Posterior cingulate gyrus (tissue), 11 donors: ENCODE measurements around the gene COQ7.

Source experiments
- DNase-seq, 10 donors: peaks; one replicate each; pipeline versions ENCODE4 v3.0.0 to v3.0.0-alpha.2; 2020 to 2021; ENCODE audit warnings: mixed read lengths in 3 of 10
- intact Hi-C: fragments of 100-400 bp; cut with DNase I; formaldehyde crosslinking; loops from one replicate; pipeline ENCODE4 v1.15.1; 2023

Gene COQ7

GRCh38 chr16:19109288-19109664, 41.9 kb downstream of the COQ7 start:
- DNase-seq: no peak
- intact Hi-C loops: no loop called here

DNA sequence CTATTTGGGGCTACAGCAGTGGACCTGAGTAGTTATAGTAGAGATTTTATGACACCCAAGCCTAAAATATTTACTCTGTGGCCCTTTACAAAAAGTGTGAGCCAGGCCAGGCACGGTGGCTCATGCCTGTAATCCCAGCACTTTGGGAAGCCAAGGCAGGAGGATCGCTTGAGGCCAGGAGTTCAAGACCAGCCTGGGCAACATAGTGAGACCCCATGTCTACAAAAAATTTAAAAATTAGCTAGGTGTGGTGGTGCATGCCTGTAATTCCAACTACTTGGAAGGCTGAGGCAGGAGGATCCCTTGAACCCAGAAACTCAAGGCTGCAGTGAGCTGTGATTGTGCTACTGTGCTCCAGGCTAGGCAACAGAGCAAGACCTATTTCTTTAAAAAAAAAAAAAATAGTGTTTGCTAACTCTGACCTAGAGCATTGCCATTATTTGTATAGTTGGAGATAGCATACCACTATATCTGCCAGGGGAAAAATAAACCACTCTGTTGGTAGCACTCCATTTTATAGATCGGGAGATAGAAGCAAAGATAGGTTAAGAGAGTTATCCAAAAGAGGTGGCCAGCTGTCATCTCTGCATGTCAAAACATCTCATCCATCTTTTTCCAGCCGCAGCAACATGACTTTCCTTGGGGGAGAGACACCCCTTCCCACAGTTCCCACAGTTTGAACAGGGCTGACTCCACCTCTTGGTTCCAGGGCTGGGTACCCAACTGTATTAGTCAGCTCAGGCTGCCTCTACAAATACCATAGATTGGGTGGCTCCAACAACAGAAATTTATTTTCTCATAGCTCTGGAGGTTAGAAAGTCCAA, 43.3 kb downstream of the COQ7 start:
- intact Hi-C loops: loop anchor here (10.0 kb wide), 1 partner anchor 54 kb away; the partner anchor contains the start of gene SYT17

DNA sequence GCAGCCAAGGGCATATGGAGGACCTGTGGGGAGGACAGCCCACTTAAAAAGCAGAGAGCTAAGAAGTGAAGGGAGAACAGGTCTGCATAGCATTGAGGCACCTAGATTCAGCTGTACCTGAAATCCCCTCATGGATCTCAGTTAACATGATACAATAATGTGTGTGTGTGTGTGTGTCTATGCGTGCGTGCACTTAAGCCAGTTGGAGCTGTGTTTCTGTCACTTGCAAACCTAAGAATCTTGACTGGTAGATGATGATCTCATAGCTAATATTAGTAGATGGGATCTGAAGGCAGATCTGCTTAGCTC, 44.6 kb downstream of the COQ7 start:
- no peak for DNase-seq
- intact Hi-C loops: loop anchor here (10.0 kb wide), 1 partner anchor 53 kb away; the partner anchor contains the start of gene SYT17

More for the DNA sequence above, 43.3 kb downstream of the COQ7 start:
- DNase-seq: no peak

DNA sequence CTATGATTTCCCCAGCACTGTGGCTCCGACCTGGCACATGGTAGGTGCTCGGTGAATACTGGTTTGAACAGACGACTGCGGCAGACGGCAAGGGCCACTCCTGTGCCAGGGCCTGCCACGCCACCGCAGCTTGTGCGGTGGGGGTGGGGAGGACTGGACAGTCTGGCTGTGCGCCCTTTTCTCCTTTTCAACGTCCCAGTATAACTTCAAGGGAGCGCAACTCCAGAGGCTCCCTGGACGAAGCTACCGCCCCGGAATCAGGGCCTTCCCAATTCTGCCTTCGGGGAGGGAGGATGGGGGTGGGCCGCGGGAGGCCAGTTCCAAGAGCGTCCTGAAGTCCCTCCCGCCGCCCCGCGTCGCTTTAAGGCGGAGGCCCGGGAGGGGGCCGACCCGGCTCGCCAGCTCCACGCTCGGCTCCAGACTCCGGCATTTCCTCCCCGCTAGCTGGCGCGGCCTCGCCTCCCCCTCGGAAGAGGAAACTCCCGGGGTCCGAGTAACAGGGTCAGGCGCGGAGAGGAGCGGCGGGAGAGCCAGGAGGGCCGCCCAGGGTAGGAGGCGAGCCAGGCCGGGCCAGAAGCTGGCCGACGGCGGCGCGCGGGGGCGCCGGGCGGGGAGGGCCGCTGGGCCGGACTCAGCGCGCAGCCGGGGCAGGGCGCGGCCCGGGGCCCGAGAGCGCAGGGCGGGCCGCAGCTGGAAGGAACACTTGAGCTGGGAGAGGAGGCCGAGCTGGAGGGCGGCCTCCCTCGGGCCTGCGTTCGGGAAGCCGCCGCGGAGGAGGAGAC, 46.4 kb downstream of the COQ7 start, which contains the start of gene ITPRIPL2:
Gene ITPRIPL2 (plus strand): TSS at position 388 of the 782 bp plus-strand sequence. CDS start 498 bp downstream, outside the sequence.
- peak; percentile 20 to 88 (median 37) for DNase-seq
- intact Hi-C loops: loop anchor here (10.0 kb wide), 1 partner anchor 51 kb away; the partner anchor contains the start of gene SYT17

- peak in 3 of 10 donors; percentile 13 to 71 (median 21) for DNase-seq
- intact Hi-C loops: loop anchor here (10.0 kb wide), 1 partner anchor 50 kb away; the partner anchor contains the start of gene SYT17
Observed at GRCh38 chr16:19114359-19115147, 47.1 kb downstream of the COQ7 start.

DNA sequence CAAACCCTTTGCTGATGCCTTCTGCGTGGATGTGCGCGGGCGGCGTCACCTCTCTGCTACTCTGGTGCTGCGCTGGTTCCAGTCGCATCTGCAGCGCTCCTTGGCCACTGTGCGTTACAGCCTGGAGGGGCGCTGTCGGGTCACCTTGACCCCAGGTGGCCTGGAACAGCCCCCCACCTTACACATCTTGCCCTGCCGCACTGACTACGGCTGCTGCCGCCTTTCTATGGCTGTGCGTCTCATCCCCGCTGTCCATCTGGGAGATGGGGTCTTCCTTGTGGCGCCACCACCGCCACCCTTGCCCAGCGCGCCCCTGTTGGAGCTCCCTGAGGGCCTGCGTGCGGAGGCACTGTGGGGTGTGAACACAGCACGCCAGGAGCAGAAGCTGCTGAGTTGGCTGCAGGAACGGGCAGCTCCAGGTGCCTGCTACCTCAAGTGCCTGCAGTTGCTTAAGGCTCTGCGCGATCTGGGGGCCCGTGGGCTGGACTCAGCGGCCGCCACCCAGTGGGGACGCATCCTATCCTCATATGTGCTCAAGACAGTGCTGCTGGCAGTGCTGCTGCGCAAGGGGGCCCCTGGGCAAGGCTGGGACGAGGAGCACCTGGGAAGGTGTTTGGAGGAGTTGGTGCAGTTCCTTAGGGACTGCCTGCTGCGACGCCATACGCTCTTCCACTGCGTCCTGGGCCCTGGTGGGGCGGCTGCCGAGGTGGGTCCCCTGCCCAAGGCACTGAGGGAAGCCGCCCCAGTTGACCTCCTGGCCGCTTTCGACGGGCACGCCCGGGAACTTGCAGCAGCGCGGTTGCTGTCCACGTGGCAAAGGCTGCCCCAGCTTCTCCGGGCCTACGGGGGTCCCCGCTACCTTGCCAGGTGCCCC, 48.0 kb downstream of the COQ7 start:
- DNase-seq: no peak
- intact Hi-C loops: loop anchor here (10.0 kb wide), 1 partner anchor 49 kb away; the partner anchor contains the start of gene SYT17

GRCh38 chr16:19116711-19117449, 49.5 kb downstream of the COQ7 start:
- intact Hi-C loops: loop anchor here (10.0 kb wide), 1 partner anchor 48 kb away; the partner anchor contains the start of gene SYT17
- no peak for DNase-seq

DNA sequence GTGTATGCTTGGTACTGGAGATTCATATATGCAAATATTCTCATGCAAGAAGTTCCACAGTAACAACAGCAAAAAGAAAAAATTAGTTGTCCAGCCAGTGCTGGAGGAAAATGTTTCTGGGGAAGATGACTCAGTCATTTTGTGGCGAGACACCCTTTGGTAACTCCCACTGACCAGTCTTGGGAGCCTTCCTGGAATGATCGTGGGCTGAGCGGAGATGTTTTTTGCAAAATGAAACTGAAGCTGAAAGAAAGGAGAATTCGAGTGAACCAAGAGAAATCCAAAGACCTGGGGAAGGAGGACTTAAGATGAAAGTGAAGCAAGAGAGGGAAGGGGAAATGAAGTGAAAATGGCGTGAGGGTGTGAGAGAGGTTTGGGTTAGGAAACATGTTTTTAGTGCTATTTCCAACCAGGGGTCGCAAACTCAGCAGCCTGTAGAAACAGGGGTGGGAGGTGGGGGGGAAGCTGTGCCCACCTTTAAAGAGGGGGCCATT, 51.6 kb downstream of the COQ7 start:
- intact Hi-C loops: loop anchor here (10.0 kb wide), 1 partner anchor 46 kb away; the partner anchor contains the start of gene SYT17
- peak in 1 of 10 donors; percentile 29 for DNase-seq

GRCh38 chr16:19119564-19119963, 52.1 kb downstream of the COQ7 start:
- DNase-seq: no peak

GRCh38 chr16:19123535-19124178, 56.2 kb downstream of the COQ7 start:
- intact Hi-C loops: no loop called here

More at GRCh38 chr16:19119564-19119963, 52.1 kb downstream of the COQ7 start:
- intact Hi-C loops: loop anchor here (10.0 kb wide), 1 partner anchor 45 kb away; the partner anchor contains the start of gene SYT17

GRCh38 chr16:19126300-19126699, 58.9 kb downstream of the COQ7 start:
- DNase-seq: no peak
- intact Hi-C loops: no loop called here

More at GRCh38 chr16:19123535-19124178, 56.2 kb downstream of the COQ7 start:
- no peak for DNase-seq

DNA sequence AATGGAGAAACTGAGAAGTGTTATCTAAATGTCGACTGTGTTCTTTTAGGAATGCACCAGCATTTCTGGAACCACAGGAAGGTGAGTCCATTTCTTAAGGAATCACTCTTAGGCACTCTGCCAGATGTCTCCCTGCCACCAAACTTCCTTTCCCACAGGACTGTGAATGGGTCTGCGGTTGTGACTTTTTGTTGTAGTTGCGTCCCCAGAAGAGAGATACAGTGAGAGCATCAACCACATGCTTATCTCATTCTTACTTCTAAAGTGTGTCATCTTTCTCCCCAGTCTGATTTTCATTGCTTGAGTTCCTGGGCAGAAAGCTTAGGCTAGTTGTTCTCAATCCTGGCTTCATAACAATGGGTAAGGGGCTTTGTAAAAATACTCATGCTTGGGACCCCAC, 59.8 kb downstream of the COQ7 start:
- intact Hi-C loops: no loop called here
- no peak for DNase-seq

- DNase-seq: no peak
- intact Hi-C loops: no loop called here
Observed at GRCh38 chr16:19127674-19128131, 60.3 kb downstream of the COQ7 start.

GRCh38 chr16:19128454-19129200, 61.2 kb downstream of the COQ7 start:
- intact Hi-C loops: no loop called here
- no peak for DNase-seq
